Stimulated activated CD8-positive, alpha-beta memory T cell treated with anti-CD3 and anti-CD28 coated beads, Interleukin-15, amount 100 ng/mL, for 1 hour (primary cell): ENCODE data around the gene CBLN3.

ENCODE experiments used
- DNase-seq: peaks from one replicate; pipeline ENCODE4 v3.0.0-alpha.2; 2020; ENCODE audit warnings: low read depth

Gene CBLN3

GRCh38 chr14:24439257-24439656 lies 9.8 kb upstream of the CBLN3 start:
- no peak for DNase-seq

- no peak for DNase-seq
Measured at GRCh38 chr14:24438223-24439097, 9.0 kb upstream of the CBLN3 start.

- DNase-seq = no peak
Measured at GRCh38 chr14:24437736-24438067, 8.2 kb upstream of the CBLN3 start.

GRCh38 chr14:24437020-24437735 lies 7.7 kb upstream of the CBLN3 start:
- DNase-seq = no peak

- DNase-seq = no peak
Measured at GRCh38 chr14:24436355-24437019, 7.0 kb upstream of the CBLN3 start.

GRCh38 chr14:24435998-24436354 lies 6.5 kb upstream of the CBLN3 start:
- no peak for DNase-seq

GRCh38 chr14:24435192-24435810 lies 5.8 kb upstream of the CBLN3 start:
- DNase-seq = no peak

GRCh38 chr14:24434676-24435075 lies 5.2 kb upstream of the CBLN3 start:
- DNase-seq = no peak

GRCh38 chr14:24434036-24434435 lies 4.6 kb upstream of the CBLN3 start:
- DNase-seq = no peak

- no peak for DNase-seq
Measured at GRCh38 chr14:24432259-24433131, 3.0 kb upstream of the CBLN3 start.

- DNase-seq = peak; percentile 82
Measured at GRCh38 chr14:24431569-24432258, 2.2 kb upstream of the CBLN3 start.

GRCh38 chr14:24430682-24431568 lies 1.5 kb upstream of the CBLN3 start:
- no peak for DNase-seq

GRCh38 chr14:24430143-24430681 lies 744 bp upstream of the CBLN3 start:
- no peak for DNase-seq

GRCh38 chr14:24428628-24429394 lies 657 bp downstream of the CBLN3 start:
- no peak for DNase-seq

- no peak for DNase-seq
Measured at GRCh38 chr14:24427537-24428508, 1.6 kb downstream of the CBLN3 start.

GRCh38 chr14:24426912-24427536 lies 2.4 kb downstream of the CBLN3 start:
- no peak for DNase-seq
